H1 (cell line): ENCODE results near the gene ZNF516. TPM values are rescaled to one million over a fixed set of nuclear protein-coding genes. Genes with fewer than 3 reads are reported as not detected.

ENCODE experiments used
- BCL11A ChIP-seq, 2 experiments: IDR thresholded peaks; one replicate each; pipeline ENCODE4 v1.6.1; 2011; ENCODE audit warnings: low read depth in 2 of 2, low read length in 2 of 2, mild to moderate bottlenecking in 2 of 2
- CHD7 ChIP-seq: fragments of 300-600 bp; sonication (generic); IDR thresholded peaks from 2 replicates; pipeline ENCODE4 v1.7.1; 2012; ENCODE audit warnings: low read length, moderate library complexity, mild to moderate bottlenecking, inconsistent platforms; ENCODE audit not compliant: insufficient replicate concordance
- EGR1 ChIP-seq: IDR thresholded peaks from 2 replicates; pipeline ENCODE4 v1.6.1; 2011; ENCODE audit warnings: low read depth, low read length, borderline replicate concordance
- EP300 ChIP-seq, 2 experiments: IDR thresholded peaks; 1 replicate in 1 of 2; 2 replicates in 1 of 2; pipeline ENCODE4 v1.6.1; 2011 to 2012; ENCODE audit warnings: low read depth in 2 of 2, low read length in 2 of 2, mild to moderate bottlenecking in 2 of 2, borderline replicate concordance in 1 of 2, inconsistent platforms in 1 of 2, moderate library complexity in 1 of 2
- JUN ChIP-seq: IDR thresholded peaks from 2 replicates; pipeline ENCODE4 v1.6.1; 2011; ENCODE audit warnings: low read depth, mild to moderate bottlenecking, improper control_type of control experiment, low read length
- MAFK ChIP-seq: IDR thresholded peaks from 2 replicates; pipeline ENCODE4 v1.6.1; 2012; ENCODE audit warnings: low read depth, mild to moderate bottlenecking, improper control_type of control experiment, low read length
- POLR2AphosphoS5 ChIP-seq: IDR thresholded peaks from 2 replicates; pipeline ENCODE4 v1.6.1; 2011; ENCODE audit warnings: low read depth, low read length
- RAD21 ChIP-seq, 2 experiments: IDR thresholded peaks in 1 of 2; conservative IDR thresholded peaks in 1 of 2; 2 replicates each; pipeline ENCODE4 v1.6.1; 2011; ENCODE audit warnings: low read depth in 2 of 2, low read length in 2 of 2, improper control_type of control experiment in 1 of 2, inconsistent platforms in 1 of 2, mild to moderate bottlenecking in 1 of 2, moderate library complexity in 1 of 2
- SIRT6 ChIP-seq: IDR thresholded peaks from one replicate; pipeline ENCODE4 v1.7.1; 2012; ENCODE audit warnings: low read length, inconsistent platforms
- TAF1 ChIP-seq: IDR thresholded peaks from 2 replicates; pipeline ENCODE4 v1.6.1; 2011; ENCODE audit warnings: mild to moderate bottlenecking, low read depth, low read length
- TCF12 ChIP-seq: IDR thresholded peaks from 2 replicates; pipeline ENCODE4 v1.6.1; 2011; ENCODE audit warnings: low read depth, mild to moderate bottlenecking, low read length
- YY1 ChIP-seq: IDR thresholded peaks from 2 replicates; pipeline ENCODE4 v1.6.1; 2011; ENCODE audit warnings: low read depth, mild to moderate bottlenecking, low read length
- ZNF274 ChIP-seq: IDR thresholded peaks from 2 replicates; pipeline ENCODE4 v1.7.0; 2012; ENCODE audit warnings: low read length, borderline replicate concordance; ENCODE audit errors: extremely low read depth
- polyA plus RNA-seq, 7 experiments: library from polyadenylated mRNA; depleted of rRNA in 3 of 7; stranded (reverse) in 5 of 7; unstranded in 2 of 7; fragments of >200 nt in 5 of 7; fragments of 200-250 nt in 2 of 7; gene quantifications; 1 replicate in 5 of 7; 2 replicates in 1 of 7; 4 replicates in 1 of 7; pipeline versions ENCODE4 v1.2.1 to v1.2.3, GENCODE V29; 2011 to 2013; ENCODE audit warnings: missing spikeins in 2 of 7, mixed read lengths in 2 of 7
- total RNA-seq: library from RNA; stranded (reverse); fragmentation: NEBNext Ultra II Directional; extraction: Animal tissue kit (Norgen Biotek cat#: 25700); gene quantifications from 2 replicates; pipeline ENCODE4 v1.2.1, GENCODE V29; 2021

ZNF516 gene
- total and polyA plus RNA-seq, 2 of the 8 experiments (the other 6 are each of a cell fraction or from before 2014, with no cell fraction given): 7.3 to 17.0 TPM

DNA sequence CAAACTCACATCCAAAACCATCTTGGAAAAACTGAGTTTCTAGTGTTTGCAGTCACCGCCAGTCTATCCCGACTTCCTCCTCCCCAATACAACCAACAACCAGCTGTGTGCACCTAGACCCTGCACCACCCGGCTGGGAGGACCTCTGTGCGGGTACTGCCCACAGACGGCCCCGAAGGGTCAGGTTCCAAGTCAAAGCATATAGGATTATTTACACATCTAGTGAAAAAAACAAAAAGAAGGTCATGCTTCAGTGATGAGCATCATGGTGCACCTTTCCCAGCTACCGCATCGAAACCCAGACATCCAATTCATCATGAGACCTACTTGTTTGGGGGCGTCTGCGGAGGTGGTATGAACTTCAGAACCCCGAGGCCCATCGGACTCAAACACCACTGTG, 124.8 kb downstream of the ZNF516 start (continued):
- TF ChIP-seq CHD7 (no peak), TCF12 (no peak), SIRT6 (no peak), JUN (no peak), TAF1 (no peak), BCL11A (IDR thresholded peaks at IDR 0.05; ENCODE audit: low read depth in 2 of 2, low read length in 2 of 2) (no peak), POLR2AphosphoS5 (no peak), MAFK (no peak), RAD21 (IDR thresholded peaks at IDR 0.05 in 1 of 2, conservative IDR thresholded peaks at IDR 0.05 in 1 of 2; ENCODE audit: low read depth in 2 of 2, low read length in 2 of 2) (no peak), YY1 (no peak), EP300 (IDR thresholded peaks at IDR 0.05; ENCODE audit: borderline replicate concordance in 1 of 2, low read depth in 2 of 2, low read length in 2 of 2) (no peak), ZNF274 (no peak), EGR1 (no peak)
